HCT116 (cell line): Measurements from ENCODE around the gene BMAL1. TPM values are rescaled to one million over a fixed set of nuclear protein-coding genes. Genes with fewer than 3 reads are reported as not detected.

ENCODE experiments used
- ATAC-seq: fragments of 200-7000 bp; cut with Tn5 transposase; 2 replicates; pipeline ENCODE4 v1.9.1; 2020; ENCODE audit warnings: mild to moderate bottlenecking, moderate library complexity
- BruUV-seq: library from RNA; stranded (reverse); fragments of 400-500 nt; replicated peaks from 2 replicates; lab custom pipeline; 2021; lab: Mats Ljungman, UMichigan
- CTCF ChIA-PET: fragments of 300-600 bp; sonication (Branson Sonifier 250); formaldehyde crosslinking; loops from one replicate; lab custom pipeline; 2021; ENCODE audit warnings: antibody characterized with exemption; lab: Charles Lee
- POLR2A ChIA-PET: fragments of 300-600, 350-600 bp; sonication (Branson Sonifier 250); formaldehyde crosslinking; loops from one replicate; lab custom pipeline; 2021; ENCODE audit warnings: antibody characterized with exemption; lab: Charles Lee
- RAD21 ChIA-PET, 2 experiments: fragments of 300-600 bp; sonication (Branson Sonifier 250); formaldehyde crosslinking; loops; one replicate each; lab custom pipeline; 2023; ENCODE audit warnings: low total read pairs in 2 of 2; ENCODE audit not compliant: uncharacterized antibody in 2 of 2, unreplicated experiment in 2 of 2, low non-redundant PET in 1 of 2; lab: Charles Lee
- DNase-seq: peaks from one replicate; pipeline ENCODE4 v3.0.0-alpha.2; 2010; ENCODE audit warnings: low read depth, low spot score
- H2AFZ ChIP-seq: fragments of 200-600 bp; shearing (Covaris generic), sonication (generic); 2 replicates; pipeline ENCODE4 v1.6.1; 2017; ENCODE audit warnings: low read depth, mixed run types, mixed read lengths, antibody characterized with exemption, low read length; ENCODE audit not compliant: poor library complexity, severe bottlenecking
- H3K27ac ChIP-seq: 2 replicates; pipeline ENCODE4 v1.5.1; 2012; ENCODE audit warnings: low read depth, low read length
- H3K27me3 ChIP-seq: fragments of 200-600 bp; sonication (generic); 2 replicates; pipeline ENCODE4 v1.6.1; 2016; ENCODE audit warnings: mixed run types, low read length, mixed read lengths; ENCODE audit not compliant: insufficient read depth
- H3K36me3 ChIP-seq, 2 experiments: fragments of 200-500 bp in 1 of 2; fragments of 200-600 bp in 1 of 2; sonication (Bioruptor generic) in 1 of 2; sonication (generic) in 1 of 2; 2 replicates each; pipeline versions ENCODE4 v1.5.1 to v1.6.1; 2014 to 2016; ENCODE audit warnings: low read length in 2 of 2, inconsistent platforms in 1 of 2, mixed read lengths in 1 of 2, mixed run types in 1 of 2; ENCODE audit not compliant: insufficient read depth in 2 of 2, control insufficient read depth in 1 of 2
- H3K4me1 ChIP-seq, 2 experiments: fragments of 200-600 bp in 1 of 2; sonication (generic) in 1 of 2; 2 replicates each; pipeline versions ENCODE4 v1.5.1 to v1.6.1; 2012 to 2017; ENCODE audit warnings: low read length in 2 of 2, inconsistent platforms in 1 of 2, mild to moderate bottlenecking in 1 of 2, mixed read lengths in 1 of 2, mixed run types in 1 of 2, moderate library complexity in 1 of 2; ENCODE audit not compliant: insufficient read depth in 2 of 2, control insufficient read depth in 1 of 2
- H3K4me2 ChIP-seq: fragments of 200-600 bp; sonication (generic); 2 replicates; pipeline ENCODE4 v1.6.1; 2017; ENCODE audit warnings: mixed run types, low read length, mixed read lengths
- H3K4me3 ChIP-seq, 2 experiments: fragments of 200-600 bp in 1 of 2; sonication (generic) in 1 of 2; replicated peaks in 1 of 2; 2 replicates each; pipeline ENCODE4 v1.5.1; 2011 to 2016; ENCODE audit warnings: low read length in 2 of 2, control low read depth in 1 of 2, low read depth in 1 of 2, mild to moderate bottlenecking in 1 of 2, mixed read lengths in 1 of 2, mixed run types in 1 of 2
- H3K79me2 ChIP-seq: fragments of 200-600 bp; sonication (generic); 2 replicates; pipeline ENCODE4 v1.6.1; 2017; ENCODE audit warnings: mild to moderate bottlenecking, mixed run types, low read length, moderate library complexity, mixed read lengths; ENCODE audit not compliant: insufficient read depth
- H3K9ac ChIP-seq: fragments of 200-600 bp; sonication (generic); 2 replicates; pipeline ENCODE4 v1.6.1; 2016; ENCODE audit warnings: low read length, mixed read lengths
- H3K9me2 ChIP-seq: fragments of 200-600 bp; sonication (generic), shearing (Covaris generic); 2 replicates; pipeline ENCODE4 v1.6.1; 2017; ENCODE audit warnings: mixed run types, mild to moderate bottlenecking, moderate library complexity; ENCODE audit not compliant: insufficient read depth
- H3K9me3 ChIP-seq, 2 experiments: fragments of 200-500 bp in 1 of 2; fragments of 200-600 bp in 1 of 2; sonication (Bioruptor generic) in 1 of 2; sonication (generic) in 1 of 2; 2 replicates each; pipeline ENCODE4 v1.6.1; 2014 to 2017; ENCODE audit warnings: low read length in 2 of 2, mixed read lengths in 2 of 2, inconsistent platforms in 1 of 2, low read depth in 1 of 2, mild to moderate bottlenecking in 1 of 2, mixed run types in 1 of 2, moderate library complexity in 1 of 2; ENCODE audit not compliant: control insufficient read depth in 1 of 2, insufficient read depth in 1 of 2
- H4K20me1 ChIP-seq: fragments of 200-600 bp; sonication (generic), shearing (Covaris generic); 2 replicates; pipeline ENCODE4 v1.6.1; 2017; ENCODE audit warnings: mixed run types, mild to moderate bottlenecking, moderate library complexity; ENCODE audit not compliant: insufficient read depth
- CBX3 ChIP-seq: IDR thresholded peaks from 2 replicates; pipeline ENCODE4 v1.6.1; 2012; ENCODE audit warnings: low read depth
- EZH2 ChIP-seq: fragments of 200-600 bp; sonication (generic); IDR thresholded peaks from 2 replicates; pipeline ENCODE4 v1.6.1; 2017; ENCODE audit warnings: antibody characterized with exemption, mixed run types
- POLR2A ChIP-seq: IDR thresholded peaks from 2 replicates; pipeline ENCODE4 v1.7.0; 2011; ENCODE audit warnings: borderline replicate concordance; ENCODE audit not compliant: insufficient read depth, insufficient read length; ENCODE audit errors: extremely low read depth
- POLR2AphosphoS5 ChIP-seq: IDR thresholded peaks from 2 replicates; pipeline ENCODE4 v1.6.1; 2011; ENCODE audit warnings: mild to moderate bottlenecking, low read depth, low read length, moderate library complexity
- RAD21 ChIP-seq: IDR thresholded peaks from 2 replicates; pipeline ENCODE4 v1.6.1; 2012; ENCODE audit warnings: low read depth, mild to moderate bottlenecking
- SIN3A ChIP-seq: IDR thresholded peaks from 2 replicates; pipeline ENCODE4 v1.6.1; 2012; ENCODE audit warnings: low read depth
- SP1 ChIP-seq: IDR thresholded peaks from 2 replicates; pipeline ENCODE4 v1.6.1; 2012; ENCODE audit warnings: low read depth
- SRF ChIP-seq: IDR thresholded peaks from 2 replicates; pipeline ENCODE4 v1.6.1; 2012; ENCODE audit warnings: low read depth
- ZBTB33 ChIP-seq: IDR thresholded peaks from 2 replicates; pipeline ENCODE4 v1.6.1; 2011; ENCODE audit warnings: mild to moderate bottlenecking, low read length, moderate library complexity; ENCODE audit not compliant: insufficient replicate concordance; ENCODE audit errors: extremely low read depth
- intact Hi-C: fragments of 100-400 bp; cut with micrococcal nuclease; formaldehyde crosslinking; loops from 2 replicates; pipeline ENCODE4 v1.10.0; 2022
- total RNA-seq: library from RNA; stranded (reverse); gene quantifications from one replicate; pipeline ENCODE4 v1.2.1, GENCODE V29; 2021; ENCODE audit not compliant: unreplicated experiment
- TF ChIP-seq, protein P1 (sequence below): IDR thresholded peaks from 2 replicates; pipeline ENCODE4 v1.6.1; 2012

The BMAL1 gene
- total RNA-seq, 1 experiment from 2014 or later, result 17.6 TPM

DNA sequence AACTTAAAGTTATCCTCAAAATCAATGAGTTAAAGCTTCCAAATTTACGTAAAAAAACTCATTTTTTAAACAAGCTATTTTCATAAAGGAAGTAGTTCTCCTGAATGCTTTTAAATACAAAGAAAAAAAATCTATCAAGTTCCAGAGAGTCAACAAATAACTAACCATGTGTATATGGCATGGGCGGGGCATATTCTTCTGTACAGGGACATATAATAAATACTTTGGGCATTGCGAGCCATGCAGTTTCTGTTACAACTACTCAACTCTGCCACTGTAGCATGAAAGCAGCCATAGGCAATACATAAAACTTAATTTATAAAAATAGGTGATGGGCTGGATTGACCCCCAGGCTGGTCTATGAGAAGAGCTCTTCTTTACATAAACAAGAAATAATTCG lies 127.6 kb downstream of the BMAL1 start:
- H3K4me3 ChIP-seq, result no peak overlapping the region
- H3K36me3 ChIP-seq, result no peaks in the 10 kb centered on the region; a peak in 1 of 4 replicates
- DNase-seq (no peak), ATAC-seq (no peak)
- CTCF ChIA-PET, result no interaction called here
- H3K27ac ChIP-seq, result no peak overlapping the region
- RAD21 ChIA-PET, result no interaction called here
- H2AFZ ChIP-seq, result no peak overlapping the region
- no peaks in the 10 kb centered on the region for H4K20me1 ChIP-seq
- H3K9me2 ChIP-seq, result peaks cover 3% of the 10 kb centered on the region; the same call in 1 of the 2 replicates
- H3K79me2 ChIP-seq, result no peaks in the 10 kb centered on the region
- no peak overlapping the region for H3K9ac ChIP-seq
- H3K9me3 ChIP-seq, result no peaks in the 10 kb centered on the region
- POLR2A ChIA-PET, result no interaction called here
- H3K4me1 ChIP-seq, result no peaks in the 10 kb centered on the region
- no peak overlapping the region for H3K4me2 ChIP-seq
- intact Hi-C loops, result no loop called here
- no peaks in the 10 kb centered on the region for H3K27me3 ChIP-seq
- no peak for TF ChIP-seq CBX3
- no peak for TF ChIP-seq SP1
- no peak for TF ChIP-seq RAD21
- TF ChIP-seq POLR2A, result no peak
- TF ChIP-seq EZH2, result no peak
- TF ChIP-seq SIN3A, result no peak
- TF ChIP-seq SRF, result no peak
- no peak for TF ChIP-seq POLR2AphosphoS5
- TF ChIP-seq, protein P1, sequence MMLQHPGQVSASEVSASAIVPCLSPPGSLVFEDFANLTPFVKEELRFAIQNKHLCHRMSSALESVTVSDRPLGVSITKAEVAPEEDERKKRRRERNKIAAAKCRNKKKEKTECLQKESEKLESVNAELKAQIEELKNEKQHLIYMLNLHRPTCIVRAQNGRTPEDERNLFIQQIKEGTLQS, result no peak
- BruUV-seq, result no TSS peak

DNA sequence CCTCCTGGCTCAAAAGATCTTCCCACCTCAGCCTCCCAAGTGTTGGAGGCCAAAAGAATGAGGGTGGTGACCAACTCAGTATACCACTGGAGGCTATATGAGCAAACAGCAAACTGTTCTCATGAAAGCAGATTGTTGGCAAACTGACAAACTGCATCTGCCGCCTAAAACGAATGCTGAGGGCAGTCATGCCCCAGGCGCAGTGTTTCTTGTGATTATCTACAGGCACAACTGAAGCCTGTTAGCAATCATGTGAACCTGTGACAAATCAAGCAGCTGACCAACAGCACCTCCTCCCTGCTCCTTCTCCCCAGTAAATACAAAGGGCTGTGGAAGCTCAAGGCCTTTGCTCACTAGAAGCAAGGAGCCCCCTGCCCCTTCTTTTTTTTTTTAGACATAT lies 137.6 kb downstream of the BMAL1 start:
- ATAC-seq, result no peak
- BruUV-seq, result no TSS peak
- Histone ChIP-seq H2AFZ (no peak overlapping the region), H3K9me3 (no peaks in the 10 kb centered on the region), H3K9ac (no peak overlapping the region), H3K27ac (no peak overlapping the region), H3K4me3 (no peak overlapping the region), H3K4me2 (no peak overlapping the region), H3K27me3 (no peaks in the 10 kb centered on the region), H3K4me1 (no peaks in the 10 kb centered on the region), H3K36me3 (peaks cover 0 to 4% of the 10 kb centered on the region in 2 experiments; a peak in 1 of 4 replicates), H3K79me2 (no peaks in the 10 kb centered on the region), H4K20me1 (peaks cover 3% of the 10 kb centered on the region; the same call in 1 of the 2 replicates), H3K9me2 (no peaks in the 10 kb centered on the region)
- no peak for DNase-seq
- intact Hi-C loops, result no loop called here
- RAD21 ChIA-PET, result no interaction called here
- POLR2A ChIA-PET, result no interaction called here
- CTCF ChIA-PET, result no interaction called here
- no peak for TF ChIP-seq ZBTB33
- TF ChIP-seq CBX3, result no peak
